Measurements from ENCODE around the gene CKMT1B. TPM values are rescaled to one million over a fixed set of nuclear protein-coding genes. Genes with fewer than 3 reads are reported as not detected.
"Not testable (repeated sequence)": the region's sequence is repeated elsewhere in the genome, so short reads cannot be mapped to it uniquely, and the experiment has no call there.

The CKMT1B gene
- total RNA-seq, 1 experiment from 2014 or later: 31.0 TPM

DNA sequence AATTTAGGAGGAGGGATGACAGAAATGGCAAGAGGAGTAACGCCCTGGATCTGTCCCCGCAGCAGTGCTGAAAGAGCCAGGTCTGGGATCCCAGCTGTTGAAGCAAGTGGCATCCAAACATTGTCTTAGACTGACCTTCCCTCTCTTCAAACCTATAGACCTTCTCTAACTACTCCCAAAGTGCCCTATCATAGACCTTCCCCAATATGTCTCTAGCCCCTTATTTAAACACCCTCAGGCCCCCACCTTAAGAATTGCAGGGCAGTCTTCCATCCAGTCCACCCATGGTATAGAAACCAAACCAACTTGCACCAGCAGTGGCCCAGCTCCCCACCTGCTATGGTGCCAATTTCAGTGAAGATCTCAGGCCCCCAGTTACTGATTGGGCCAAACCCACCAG, 6.4 kb downstream of the CKMT1B start:
- H3K23me2 ChIP-seq (ENCODE audit: insufficient read length, low read depth, low read length, poor library complexity, severe bottlenecking); H2BK120ac ChIP-seq (ENCODE audit: low read depth, low read length, poor library complexity, severe bottlenecking); H3K79me1 ChIP-seq (ENCODE audit: insufficient read depth, low read depth, low read length, poor library complexity, severe bottlenecking); H4K91ac ChIP-seq (ENCODE audit: insufficient read length, low read depth, low read length); H3K4me2 ChIP-seq (ENCODE audit: insufficient read depth, insufficient read length, low read length); H3K9ac ChIP-seq (ENCODE audit: extremely low read depth, insufficient read length, low read length); H2BK15ac ChIP-seq (ENCODE audit: low read depth, low read length); H3K56ac ChIP-seq (ENCODE audit: insufficient read length, low read depth, low read length); H4K5ac ChIP-seq (ENCODE audit: insufficient read length, low read depth, low read length); H3K4me3 Mint-ChIP-seq; H3K23ac ChIP-seq (ENCODE audit: insufficient read length, low read depth, low read length); H2BK20ac ChIP-seq (ENCODE audit: low read depth, low read length, poor library complexity, severe bottlenecking); H3K27me3 Mint-ChIP-seq (ENCODE audit: low read depth); H4K20me1 ChIP-seq (ENCODE audit: control insufficient read depth, insufficient read depth, insufficient read length); H2BK5ac ChIP-seq (ENCODE audit: insufficient read length, low read length); H3K79me2 ChIP-seq (ENCODE audit: insufficient read depth, low read length); H3K27ac Mint-ChIP-seq; H2AK5ac ChIP-seq (ENCODE audit: insufficient read length, low read length); H3K27ac ChIP-seq (ENCODE audit: insufficient read length, low read depth, low read length); H2BK12ac ChIP-seq (ENCODE audit: insufficient read length, low read depth, low read length); H3K4me1 Mint-ChIP-seq; DNase-seq; H4K8ac ChIP-seq (replicated peaks; ENCODE audit: insufficient read length, low read depth, low read length); H3K4ac ChIP-seq (ENCODE audit: low read depth, low read length); H3K14ac ChIP-seq (ENCODE audit: insufficient read depth, low read length); H3K27me3 ChIP-seq (ENCODE audit: insufficient read depth, low read length); H3K9me3 ChIP-seq (ENCODE audit: control insufficient read depth, low read depth, low read length); H3K4me1 ChIP-seq (ENCODE audit: insufficient read depth, low read length); H3K18ac ChIP-seq (ENCODE audit: insufficient read length, low read depth, low read length); H3K9me3 Mint-ChIP-seq; H2AFZ ChIP-seq (ENCODE audit: low read length); H3T11ph ChIP-seq (ENCODE audit: low read length): not testable (repeated sequence)
- WGBS (ENCODE audit: extremely low coverage, insufficient read length, low lambda C conversion rate): no CpG with 5 or more reads among the region's 2 CpGs
- peaks cover 7 to 25% (median 15%) of the 10 kb centered on the region in 3 experiments; a peak in 6 of 7 replicates for H3K36me3 Mint-ChIP-seq (ENCODE audit: insufficient read depth in 1 of 3, low read depth in 3 of 3)

DNA sequence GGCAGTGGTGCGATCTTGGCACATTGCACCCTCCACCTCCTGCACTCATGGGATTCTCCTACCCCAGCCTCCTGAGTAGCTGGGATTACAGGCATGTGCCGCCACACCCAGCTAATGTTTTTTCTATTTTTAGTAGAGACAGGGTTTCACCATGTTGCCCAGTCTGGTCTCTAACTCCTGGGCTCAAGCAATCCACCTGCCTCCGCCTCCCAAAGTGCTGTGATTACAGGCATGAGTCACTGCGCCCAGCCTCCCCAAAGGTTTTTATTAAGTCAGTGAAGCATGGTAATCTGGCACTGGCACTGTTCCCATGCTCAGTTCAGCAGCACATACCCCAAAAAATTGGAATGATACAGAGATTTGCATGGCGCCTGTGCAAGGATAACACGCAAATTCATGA, 8.4 kb downstream of the CKMT1B start:
- not testable (repeated sequence) for H4K8ac ChIP-seq (replicated peaks; ENCODE audit: insufficient read length, low read depth, low read length); H4K91ac ChIP-seq (ENCODE audit: insufficient read length, low read depth, low read length); H2AK5ac ChIP-seq (ENCODE audit: insufficient read length, low read length); H2BK12ac ChIP-seq (ENCODE audit: insufficient read length, low read depth, low read length); H3K4me2 ChIP-seq (ENCODE audit: insufficient read depth, insufficient read length, low read length); H2BK5ac ChIP-seq (ENCODE audit: insufficient read length, low read length); H3T11ph ChIP-seq (ENCODE audit: low read length); H3K4ac ChIP-seq (ENCODE audit: low read depth, low read length); H3K27ac ChIP-seq (ENCODE audit: insufficient read length, low read depth, low read length); H3K23me2 ChIP-seq (ENCODE audit: insufficient read length, low read depth, low read length, poor library complexity, severe bottlenecking); H3K79me1 ChIP-seq (ENCODE audit: insufficient read depth, low read depth, low read length, poor library complexity, severe bottlenecking); H3K23ac ChIP-seq (ENCODE audit: insufficient read length, low read depth, low read length); H3K56ac ChIP-seq (ENCODE audit: insufficient read length, low read depth, low read length); H3K18ac ChIP-seq (ENCODE audit: insufficient read length, low read depth, low read length); H3K9me3 Mint-ChIP-seq; H4K5ac ChIP-seq (ENCODE audit: insufficient read length, low read depth, low read length); H3K27me3 Mint-ChIP-seq (ENCODE audit: low read depth); H3K4me1 ChIP-seq (ENCODE audit: insufficient read depth, low read length); H3K79me2 ChIP-seq (ENCODE audit: insufficient read depth, low read length); H3K4me3 Mint-ChIP-seq; H2BK15ac ChIP-seq (ENCODE audit: low read depth, low read length); H3K4me1 Mint-ChIP-seq; H3K27me3 ChIP-seq (ENCODE audit: insufficient read depth, low read length); H3K14ac ChIP-seq (ENCODE audit: insufficient read depth, low read length); H3K27ac Mint-ChIP-seq; H2BK20ac ChIP-seq (ENCODE audit: low read depth, low read length, poor library complexity, severe bottlenecking); DNase-seq; H2AFZ ChIP-seq (ENCODE audit: low read length); H4K20me1 ChIP-seq (ENCODE audit: control insufficient read depth, insufficient read depth, insufficient read length); H2BK120ac ChIP-seq (ENCODE audit: low read depth, low read length, poor library complexity, severe bottlenecking); H3K9ac ChIP-seq (ENCODE audit: extremely low read depth, insufficient read length, low read length); H3K9me3 ChIP-seq (ENCODE audit: control insufficient read depth, low read depth, low read length)
- no CpG with 5 or more reads among the region's 6 CpGs for WGBS (ENCODE audit: extremely low coverage, insufficient read length, low lambda C conversion rate)
- peaks cover 3 to 18% (median 8%) of the 10 kb centered on the region in 3 experiments; a peak in 5 of 7 replicates for H3K36me3 Mint-ChIP-seq (ENCODE audit: insufficient read depth in 1 of 3, low read depth in 3 of 3)
